DMS 273 (cell line): ENCODE results near the gene NRP2.

ENCODE experiments used
- DNase-seq: peaks from one replicate; lab custom pipeline; 2025; ENCODE audit not compliant: unreplicated experiment; lab: John Stamatoyannopoulos, UW

NRP2 gene

GRCh38 chr2:205845446-205845845 lies 163.1 kb downstream of the NRP2 start:
- no peak for DNase-seq
